Fibroblast of skin of left biceps (primary cell): ENCODE measurements around the gene SPACA1.
"Not testable (repeated sequence)": the region's sequence is repeated elsewhere in the genome, so short reads cannot be mapped to it uniquely, and the experiment has no call there.

ENCODE experiments used
- DNase-seq, 2 experiments: peaks; one replicate each; pipeline ENCODE4 v3.0.0-alpha.2; 2013; ENCODE audit warnings: low read depth in 2 of 2

SPACA1 gene

DNA sequence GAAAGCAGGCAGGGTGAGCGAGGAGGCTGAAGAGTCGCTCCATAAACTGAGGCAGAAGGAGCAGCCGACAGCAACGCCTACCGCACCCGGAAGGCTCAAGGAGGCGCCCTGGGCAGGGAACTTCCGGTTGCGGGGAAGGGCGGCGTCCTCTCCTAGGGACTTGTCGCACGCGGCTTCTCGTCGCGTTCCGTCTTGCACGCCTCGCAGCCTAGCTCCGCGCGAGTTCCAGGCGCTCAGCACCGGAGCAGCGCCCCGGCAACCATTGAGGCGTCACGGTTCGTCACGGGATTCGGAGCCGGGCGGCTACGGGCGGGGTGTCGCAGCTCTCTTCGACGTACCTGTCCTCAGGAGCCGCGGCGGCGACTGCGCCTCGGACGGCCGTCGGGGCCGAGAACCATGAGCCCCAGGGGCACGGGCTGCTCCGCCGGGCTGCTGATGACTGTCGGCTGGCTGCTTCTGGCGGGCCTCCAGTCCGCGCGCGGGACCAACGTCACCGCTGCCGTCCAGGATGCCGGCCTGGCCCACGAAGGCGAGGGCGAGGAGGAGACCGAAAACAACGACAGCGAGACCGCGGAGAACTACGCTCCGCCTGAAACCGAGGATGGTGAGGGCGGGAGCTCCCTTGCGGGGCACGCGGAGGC, at the start of gene SPACA1:
TSS of gene SPACA1 (plus strand) at position 332 of the 641 bp plus-strand sequence. CDS start at position 397, 65 bp downstream.
- no peak for DNase-seq

GRCh38 chr6:88000713-88001112, 46.9 kb upstream of the SPACA1 start:
- DNase-seq = no peak

GRCh38 chr6:88001279-88001678, 46.4 kb upstream of the SPACA1 start:
- not testable (repeated sequence) for DNase-seq

GRCh38 chr6:88004707-88005106, 42.9 kb upstream of the SPACA1 start:
- no peak for DNase-seq

GRCh38 chr6:88006557-88006956, 41.1 kb upstream of the SPACA1 start:
- no peak for DNase-seq

DNA sequence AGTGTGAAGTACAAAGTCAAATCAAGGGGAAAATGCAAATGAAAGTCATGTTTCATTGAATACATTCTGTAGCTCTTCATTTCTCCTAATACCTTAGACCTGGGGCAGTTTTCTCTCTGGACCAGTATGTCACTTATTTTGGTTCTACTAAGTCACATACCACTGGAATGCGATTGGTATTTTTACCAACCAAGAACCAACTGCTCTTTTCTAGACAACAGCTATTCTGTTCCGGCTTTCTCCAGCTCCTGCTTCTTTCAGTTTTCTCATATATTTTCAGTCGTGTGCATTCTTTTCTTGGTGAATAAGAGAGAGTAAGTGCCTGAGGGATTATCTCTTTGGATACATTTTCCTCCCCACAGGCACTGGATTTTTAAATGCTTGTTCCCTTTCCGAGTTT, 39.2 kb upstream of the SPACA1 start:
- DNase-seq = no peak

- DNase-seq = no peak
Measured at GRCh38 chr6:88008831-88009231, 38.8 kb upstream of the SPACA1 start.

DNA sequence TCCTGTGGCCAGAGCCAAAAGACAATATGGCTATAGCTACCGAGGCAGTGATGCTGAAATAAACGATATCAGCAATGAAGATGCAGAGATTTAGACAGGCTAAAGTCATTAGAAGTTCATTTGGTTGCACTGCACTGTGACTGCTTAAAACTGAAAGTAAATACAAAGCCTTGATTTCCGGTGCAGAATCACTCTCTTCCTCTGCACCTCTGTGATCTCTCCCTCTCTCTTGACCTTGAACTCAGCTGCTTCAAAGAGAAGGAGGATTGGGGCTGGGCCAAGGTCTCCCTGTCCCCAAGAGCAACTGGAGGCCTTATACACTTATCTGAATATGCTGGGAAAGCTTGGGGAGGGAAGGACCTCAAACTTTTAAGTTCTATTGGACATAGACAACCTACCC, 34.6 kb upstream of the SPACA1 start:
- DNase-seq = no peak

DNA sequence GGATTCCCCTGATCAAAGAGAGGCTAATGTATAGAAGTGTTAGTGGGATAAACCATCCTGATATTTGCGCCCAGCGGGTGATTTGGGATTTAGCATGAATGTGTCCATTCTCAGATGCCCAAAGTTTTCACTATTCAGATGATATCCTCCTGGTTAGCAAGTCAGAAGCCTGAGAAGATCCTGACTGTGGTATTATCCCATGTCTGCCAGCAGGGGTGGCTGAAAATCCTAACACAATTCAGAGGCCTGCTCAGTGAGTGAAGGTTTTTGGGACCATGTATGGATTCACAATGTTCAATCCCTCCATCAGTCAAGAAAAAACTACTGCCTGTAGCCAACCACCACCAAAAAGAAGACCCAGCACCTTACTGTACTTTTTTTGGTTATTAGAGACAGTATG, 34.1 kb upstream of the SPACA1 start:
- DNase-seq = no peak

GRCh38 chr6:88020439-88020838, 27.2 kb upstream of the SPACA1 start:
- no peak for DNase-seq

- no peak for DNase-seq
Measured at GRCh38 chr6:88024696-88025095, 22.9 kb upstream of the SPACA1 start.

DNA sequence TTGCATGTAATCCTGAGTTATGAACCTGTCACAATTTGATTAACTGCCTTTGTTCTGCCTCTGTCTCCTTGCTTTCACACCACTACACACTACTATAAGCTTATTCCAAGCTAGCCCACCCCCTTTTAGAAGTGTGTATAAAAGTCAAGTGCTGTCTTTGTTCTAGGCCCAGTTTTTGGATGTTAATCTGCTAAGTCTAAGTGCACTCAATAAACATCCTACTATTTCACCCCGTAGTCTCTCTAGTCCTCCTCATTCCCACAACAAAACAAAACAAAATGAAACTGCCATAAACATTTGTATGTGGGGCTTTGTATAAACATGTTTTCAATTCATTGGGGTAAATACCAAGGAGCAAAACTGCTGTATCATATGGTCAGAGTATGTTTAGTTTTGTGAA, 16.1 kb upstream of the SPACA1 start:
- no peak for DNase-seq

- no peak for DNase-seq
Measured at GRCh38 chr6:88044530-88044929, 3.1 kb upstream of the SPACA1 start.

DNA sequence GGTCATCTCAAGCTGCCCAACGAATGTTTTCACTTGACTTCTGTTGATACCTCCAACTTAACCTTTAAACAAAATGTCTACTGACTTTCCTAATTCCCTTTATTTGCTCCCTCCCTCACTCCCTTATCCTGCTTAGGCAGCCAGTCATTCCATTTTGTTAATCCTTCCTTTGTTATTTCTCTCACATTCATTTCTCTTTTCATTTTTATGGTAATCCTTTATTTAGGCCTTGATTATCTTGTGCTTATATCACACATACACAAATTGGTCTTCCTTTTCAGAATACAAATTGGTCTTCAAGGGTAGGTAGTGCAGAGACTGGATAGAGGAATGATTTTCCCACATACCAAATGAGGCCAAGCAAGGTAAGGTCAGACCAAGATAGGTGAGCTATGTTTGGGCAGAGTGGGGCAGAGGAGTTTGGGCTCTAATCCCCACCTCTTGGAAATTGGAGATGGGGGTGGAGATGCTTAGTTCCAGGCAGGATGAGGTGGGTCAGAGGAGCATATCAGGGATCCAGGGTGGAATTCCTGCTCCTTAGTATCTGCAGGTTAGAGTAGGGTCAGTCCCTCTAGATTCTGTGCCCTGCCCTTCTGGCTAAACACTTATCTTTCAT, 2.0 kb upstream of the SPACA1 start:
- no peak for DNase-seq

GRCh38 chr6:88048578-88048977, 937 bp downstream of the SPACA1 start:
- no peak for DNase-seq

- no peak for DNase-seq
Measured at GRCh38 chr6:88050140-88050818, 2.6 kb downstream of the SPACA1 start.

DNA sequence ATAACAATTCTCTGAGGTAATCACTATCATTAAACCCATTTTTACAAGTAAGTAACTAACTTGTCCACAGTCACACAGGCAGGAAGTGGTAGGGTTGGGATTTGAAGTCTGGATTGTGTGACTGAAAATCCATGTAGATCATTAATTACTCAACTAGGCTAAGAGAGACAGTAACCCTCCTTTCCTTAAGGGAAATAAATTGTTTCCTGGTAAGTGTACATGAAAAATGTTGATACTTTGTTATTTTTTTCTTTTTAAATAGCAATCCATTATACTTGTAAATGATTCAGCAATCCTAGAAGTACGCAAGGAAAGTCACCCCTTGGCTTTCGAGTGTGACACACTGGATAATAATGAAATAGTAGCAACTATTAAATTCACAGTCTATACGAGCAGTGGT, 11.6 kb downstream of the SPACA1 start:
- no peak for DNase-seq

DNA sequence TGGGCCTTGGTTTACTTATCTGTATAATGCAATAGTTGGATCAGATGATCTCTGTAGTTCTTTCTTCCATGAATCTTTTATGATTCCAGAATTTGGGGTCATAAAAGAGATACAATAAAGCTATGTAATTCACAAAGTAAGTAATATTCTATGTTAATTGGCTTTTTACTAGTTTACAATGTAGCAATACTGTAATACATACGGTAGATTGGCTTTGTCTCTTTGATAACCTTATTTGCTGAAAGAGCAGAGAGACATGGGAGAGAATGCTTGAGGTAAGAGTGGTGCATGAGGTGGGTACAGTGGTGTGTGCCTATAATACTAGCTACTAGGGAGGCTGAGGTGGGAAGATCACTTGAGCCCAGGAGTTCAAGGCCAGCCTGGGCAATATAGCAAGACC, 14.7 kb downstream of the SPACA1 start:
- DNase-seq = no peak

DNA sequence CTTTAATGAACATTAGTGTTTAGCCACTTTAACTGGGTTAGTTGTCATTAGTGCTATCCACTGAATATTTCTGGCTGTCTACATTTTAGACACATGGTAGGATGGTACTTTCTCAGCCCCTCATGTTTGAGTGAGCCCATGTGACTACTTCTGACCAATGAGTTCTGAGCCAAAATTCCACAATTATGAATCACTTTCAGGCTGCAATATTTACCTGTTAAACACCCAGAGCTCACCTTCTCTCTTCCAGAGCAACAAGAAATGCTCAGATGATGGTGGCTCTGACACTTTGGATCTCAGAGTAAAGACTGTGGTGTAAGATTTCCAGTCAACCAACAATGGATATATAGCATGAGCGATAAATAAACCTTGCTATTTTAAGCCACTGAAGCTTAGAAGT, 24.8 kb downstream of the SPACA1 start:
- no peak for DNase-seq

DNA sequence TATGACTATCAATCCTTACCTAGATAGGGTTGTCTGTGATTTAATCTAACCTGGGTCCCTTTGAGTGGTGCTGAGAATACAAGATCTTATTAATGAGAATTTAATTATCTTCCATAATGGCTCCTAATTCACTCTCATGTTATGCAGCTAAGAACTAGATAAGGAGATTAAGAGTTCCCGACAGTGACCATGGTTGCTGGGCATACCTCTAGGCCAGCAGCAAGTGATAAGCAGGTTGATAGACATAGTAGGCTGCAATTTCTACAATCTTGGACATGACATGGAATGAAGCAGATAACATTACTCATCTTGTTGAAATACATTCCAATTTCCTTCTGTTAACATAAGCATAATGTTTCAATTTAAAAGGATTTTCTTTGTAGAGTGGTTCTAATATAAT, 27.1 kb downstream of the SPACA1 start:
- no peak for DNase-seq

GRCh38 chr6:88077305-88077704, 29.7 kb downstream of the SPACA1 start:
- no peak for DNase-seq

DNA sequence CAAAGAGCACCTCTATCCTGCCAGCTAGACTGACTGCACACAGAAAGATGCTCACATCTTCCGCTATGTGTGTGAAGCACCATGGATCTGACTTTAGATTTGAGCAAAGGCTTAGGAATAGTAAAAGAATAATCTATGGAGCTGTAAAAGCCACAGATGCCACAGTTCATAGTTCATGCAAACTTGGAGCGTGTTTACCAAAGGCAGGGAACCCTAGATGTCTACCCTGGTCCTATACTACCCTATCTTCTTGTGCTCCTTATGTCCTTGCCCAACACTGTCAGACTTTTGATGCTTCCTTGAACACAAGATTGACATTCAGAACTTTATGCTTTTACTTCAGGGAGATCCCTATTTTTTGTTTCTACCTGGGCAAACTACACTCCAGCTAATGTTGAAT, 39.2 kb downstream of the SPACA1 start:
- DNase-seq = no peak

GRCh38 chr6:88089708-88090107, 42.1 kb downstream of the SPACA1 start:
- DNase-seq = no peak
